Suprapubic skin (tissue), 4 donors: ENCODE results near the gene NDOR1. TPM values are rescaled to one million over a fixed set of nuclear protein-coding genes. Genes with fewer than 3 reads are reported as not detected.

ENCODE experiments used
- DNase-seq, 2 donors: peaks; one replicate each; pipeline ENCODE4 v3.0.0-alpha.2; 2019; ENCODE audit warnings: low spot score in 2 of 2
- H3K27ac ChIP-seq: fragments of 200-600 bp; sonication (generic); one replicate; pipeline ENCODE4 v1.5.1; 2019
- H3K27me3 ChIP-seq: fragments of 200-600 bp; sonication (generic); one replicate; pipeline ENCODE4 v1.5.1; 2019
- H3K36me3 ChIP-seq: fragments of 200-600 bp; sonication (generic); one replicate; pipeline ENCODE4 v1.5.1; 2019
- H3K4me1 ChIP-seq: fragments of 200-600 bp; sonication (generic); one replicate; pipeline ENCODE4 v1.5.1; 2019
- H3K4me3 ChIP-seq: fragments of 200-600 bp; sonication (generic); one replicate; pipeline ENCODE4 v1.5.1; 2019; ENCODE audit warnings: mild to moderate bottlenecking
- H3K9me3 ChIP-seq: fragments of 200-600 bp; sonication (generic); one replicate; pipeline ENCODE4 v1.5.1; 2019
- CTCF ChIP-seq, 2 donors: fragments of 200-600 bp in 1 of 2; fragments of 450-650 bp in 1 of 2; sonication (generic) in 1 of 2; IDR thresholded peaks; one replicate each; pipeline ENCODE4 v1.5.1; 2016 to 2019; ENCODE audit warnings: antibody characterized with exemption in 2 of 2, mild to moderate bottlenecking in 1 of 2, moderate library complexity in 1 of 2
- EP300 ChIP-seq: sonication (generic); formaldehyde crosslinking; IDR thresholded peaks from one replicate; pipeline ENCODE4 v1.6.1; 2017; ENCODE audit warnings: antibody characterized with exemption
- POLR2A ChIP-seq, 2 donors: fragments of 450-650 bp; IDR thresholded peaks; one replicate each; pipeline ENCODE4 v1.6.1; 2017; ENCODE audit warnings: antibody characterized with exemption in 2 of 2, mild to moderate bottlenecking in 2 of 2, moderate library complexity in 2 of 2
- POLR2AphosphoS5 ChIP-seq, 3 donors: sonication (generic); formaldehyde crosslinking; IDR thresholded peaks; one replicate each; pipeline ENCODE4 v1.6.1; 2017; ENCODE audit warnings: antibody characterized with exemption in 3 of 3
- WGBS: methylation state at CpG from one replicate; pipeline ENCODE4 v1.1.5; 2018; 5-methylcytosine and 5-hydroxymethylcytosine counted together
- total RNA-seq, 4 donors: library from RNA; depleted of rRNA; stranded (reverse); fragments of >200 nt; gene quantifications; one replicate each; pipeline ENCODE4 v1.1.0, GENCODE V29; 2016

Gene NDOR1
- total RNA-seq, 4 donors from 2014 or later, result 13.4 to 21.0 (median 20.6) TPM

DNA sequence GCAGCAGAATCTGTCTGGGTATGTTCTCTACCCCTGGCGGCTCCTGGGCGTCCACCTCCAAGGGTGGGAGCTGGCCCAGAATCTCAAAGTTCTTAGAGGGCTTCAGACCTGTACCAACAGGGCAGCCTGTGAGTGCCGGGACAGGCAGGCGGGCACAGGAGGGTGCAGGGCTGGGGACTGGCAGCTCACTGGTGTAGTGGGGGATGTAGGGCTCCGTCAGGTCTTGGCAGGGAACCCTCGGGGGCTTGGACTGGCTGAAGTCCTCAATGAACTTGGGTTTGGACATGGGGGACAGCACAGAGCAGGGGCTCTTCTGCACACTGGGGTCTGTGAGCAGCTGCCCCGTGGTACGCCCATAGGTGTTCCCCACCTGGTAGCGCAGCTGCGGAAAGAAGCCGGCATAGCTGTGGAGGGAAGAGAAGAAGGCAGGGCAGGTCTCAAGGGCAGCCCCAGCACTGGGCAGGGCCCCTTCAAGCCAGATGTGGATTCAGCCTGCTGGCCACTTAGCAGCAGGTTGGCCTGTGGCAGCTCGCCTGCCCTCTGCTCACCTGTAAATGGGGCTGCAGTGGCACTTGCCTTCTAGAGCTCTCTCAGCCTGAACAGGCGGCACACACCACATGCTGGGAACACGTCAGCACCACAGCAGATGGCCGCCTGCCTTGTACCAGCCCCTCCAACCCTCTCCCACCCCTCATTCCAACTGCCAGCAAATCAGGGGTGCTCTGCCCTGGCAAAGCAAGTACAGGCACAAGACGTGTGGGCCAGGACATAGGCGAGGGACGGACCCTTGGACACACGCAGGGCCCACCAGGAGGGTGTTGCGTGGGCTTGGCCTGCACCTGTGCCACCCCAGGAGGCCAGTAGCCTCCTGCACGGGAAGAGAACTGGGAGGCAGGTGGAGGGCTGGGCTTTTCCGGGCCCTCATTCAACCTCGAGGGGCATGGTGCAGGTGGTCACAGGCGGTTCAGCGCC, 40.2 kb downstream of the NDOR1 start:
- Histone ChIP-seq H3K4me1 (peaks cover 40% of the 10 kb centered on the region), H3K4me3 (no peak overlapping the region), H3K27me3 (no peaks in the 10 kb centered on the region), H3K27ac (no peak overlapping the region), H3K9me3 (no peaks in the 10 kb centered on the region), H3K36me3 (peaks cover 15% of the 10 kb centered on the region)
- TF ChIP-seq POLR2A (IDR thresholded peaks at IDR 0.05), result no peak
- no peak for TF ChIP-seq CTCF (IDR thresholded peaks at IDR 0.05)
- TF ChIP-seq EP300, result no peak
- TF ChIP-seq POLR2AphosphoS5 (IDR thresholded peaks at IDR 0.05), result no peak
- DNase-seq, result no peak
- whole genome bisulfite sequencing, result 81% methylated on average over 11 of the region's 25 CpGs

DNA sequence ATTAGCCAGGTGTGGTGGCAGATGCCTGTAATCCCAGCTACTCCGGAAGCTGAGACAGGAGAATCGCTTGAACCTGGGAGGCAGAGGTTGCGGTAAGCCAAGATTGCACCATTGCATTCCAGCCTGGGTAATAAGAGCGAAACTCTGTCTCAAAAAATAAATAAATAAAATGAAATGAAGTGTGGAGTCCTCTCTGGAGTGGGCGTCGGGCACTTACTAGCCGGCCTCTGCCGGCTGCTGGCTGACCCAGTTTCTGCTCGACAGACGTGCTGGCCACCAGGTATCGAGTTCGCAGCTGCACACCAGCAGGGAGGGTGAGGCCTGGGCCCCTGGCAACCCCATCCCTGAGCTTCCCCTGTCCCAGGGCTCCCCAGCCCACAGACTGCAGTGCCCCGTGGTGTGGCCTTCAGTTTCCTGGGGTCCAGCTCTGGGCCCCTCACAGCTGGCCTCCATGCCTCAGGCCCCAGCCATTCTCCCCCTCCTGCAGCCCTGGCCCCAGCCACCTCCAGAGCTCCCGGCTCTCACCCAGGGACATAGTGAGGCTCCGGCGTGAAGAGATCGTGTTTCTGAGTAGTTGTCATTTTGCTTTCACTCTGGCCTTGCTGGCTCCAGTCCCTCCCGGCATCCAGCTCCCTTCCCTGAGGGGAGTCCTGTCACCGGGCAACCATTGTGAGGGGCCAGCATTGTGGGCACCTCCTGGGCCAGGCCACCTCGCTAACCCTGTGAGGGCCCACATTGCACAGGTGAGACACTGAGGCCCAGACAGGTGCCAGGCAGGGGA, 41.8 kb downstream of the NDOR1 start:
- peaks cover 34% of the 10 kb centered on the region for H3K4me1 ChIP-seq
- no peak overlapping the region for H3K27ac ChIP-seq

DNA sequence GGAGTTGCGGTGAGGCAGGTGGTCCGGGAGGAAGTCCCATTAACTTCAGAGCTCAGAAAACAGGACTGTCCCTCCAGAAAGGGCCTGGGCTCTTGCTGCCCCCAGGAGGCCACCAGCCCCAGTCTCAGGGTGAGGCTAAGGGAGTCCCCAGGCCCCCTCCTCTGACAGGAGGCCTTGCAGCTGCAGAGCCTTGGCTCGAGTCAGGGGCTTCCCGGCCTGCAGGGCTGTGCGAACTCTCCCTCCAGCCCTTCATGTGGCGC, 42.3 kb downstream of the NDOR1 start:
- no peak overlapping the region for H3K27ac ChIP-seq
- DNase-seq, result no peak
- H3K4me3 ChIP-seq, result no peak overlapping the region
- peaks cover 5% of the 10 kb centered on the region for H3K36me3 ChIP-seq
- no peak for TF ChIP-seq POLR2A (IDR thresholded peaks at IDR 0.05)
- TF ChIP-seq CTCF (IDR thresholded peaks at IDR 0.05), result no peak
- no peak for TF ChIP-seq EP300
- TF ChIP-seq POLR2AphosphoS5 (IDR thresholded peaks at IDR 0.05), result no peak
- no peaks in the 10 kb centered on the region for H3K27me3 ChIP-seq
- peaks cover 29% of the 10 kb centered on the region for H3K4me1 ChIP-seq
- WGBS, result 100% methylated on average over 1 of the region's 6 CpGs
- H3K9me3 ChIP-seq, result no peaks in the 10 kb centered on the region

More for the DNA sequence above, 41.8 kb downstream of the NDOR1 start:
- no peaks in the 10 kb centered on the region for H3K9me3 ChIP-seq
- WGBS, result 88% methylated on average over 17 of the region's 20 CpGs
- no peaks in the 10 kb centered on the region for H3K27me3 ChIP-seq
- H3K4me3 ChIP-seq, result no peak overlapping the region
- DNase-seq, result no peak
- H3K36me3 ChIP-seq, result peaks cover 10% of the 10 kb centered on the region
- TF ChIP-seq POLR2A (IDR thresholded peaks at IDR 0.05), result no peak

DNA sequence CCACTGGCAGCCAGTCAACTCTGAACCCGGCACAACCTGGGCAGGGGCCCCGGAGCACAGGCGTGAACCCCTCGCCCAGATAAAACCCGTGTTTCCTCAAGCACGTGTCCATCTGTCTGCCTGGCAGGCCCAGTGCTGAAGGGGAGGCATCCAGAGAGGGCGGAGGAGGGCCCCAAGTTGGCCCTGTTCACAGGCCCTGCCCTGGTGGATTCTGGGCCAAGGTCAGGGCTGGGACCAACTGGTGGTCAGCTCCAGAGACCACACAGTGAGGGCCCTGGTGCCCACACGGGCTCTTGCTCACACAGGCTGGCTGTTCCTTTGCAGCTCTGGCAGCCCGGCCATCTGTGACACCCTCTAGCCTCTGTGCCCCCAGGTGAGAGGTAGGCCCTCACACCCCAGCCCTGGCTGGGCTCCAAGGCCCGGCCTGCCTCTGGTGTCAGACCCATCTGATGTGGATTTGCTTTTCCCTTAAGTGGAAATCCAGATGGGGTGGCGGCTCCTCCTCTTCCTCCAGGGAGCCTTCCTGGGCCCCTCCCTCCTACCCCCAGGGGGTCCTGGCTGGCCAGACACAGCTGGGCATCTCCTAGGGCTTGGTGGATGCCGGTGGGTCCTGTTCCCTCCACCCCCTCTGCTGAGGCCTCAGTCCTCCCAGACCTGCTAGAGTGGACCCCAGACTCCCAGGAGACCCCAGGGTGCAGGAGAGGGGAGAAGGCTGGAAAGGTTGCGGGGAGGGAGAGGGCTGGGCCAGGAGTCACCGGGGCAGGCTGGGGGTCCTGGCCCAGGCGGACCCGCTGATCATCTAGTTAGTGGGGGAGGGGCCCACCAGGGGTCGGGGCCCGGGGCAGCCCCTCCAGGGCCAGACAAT, 45.1 kb downstream of the NDOR1 start:
- Histone ChIP-seq H3K4me1 (peaks cover 15% of the 10 kb centered on the region), H3K36me3 (no peaks in the 10 kb centered on the region), H3K27me3 (no peaks in the 10 kb centered on the region), H3K9me3 (no peaks in the 10 kb centered on the region), H3K4me3 (no peak overlapping the region), H3K27ac (no peak overlapping the region)
- TF ChIP-seq POLR2A (IDR thresholded peaks at IDR 0.05), result no peak
- TF ChIP-seq POLR2AphosphoS5 (IDR thresholded peaks at IDR 0.05), result no peak
- TF ChIP-seq EP300, result no peak
- TF ChIP-seq CTCF (IDR thresholded peaks at IDR 0.05), result no peak
- WGBS, result 61% methylated on average over 5 of the region's 18 CpGs
- no peak for DNase-seq

DNA sequence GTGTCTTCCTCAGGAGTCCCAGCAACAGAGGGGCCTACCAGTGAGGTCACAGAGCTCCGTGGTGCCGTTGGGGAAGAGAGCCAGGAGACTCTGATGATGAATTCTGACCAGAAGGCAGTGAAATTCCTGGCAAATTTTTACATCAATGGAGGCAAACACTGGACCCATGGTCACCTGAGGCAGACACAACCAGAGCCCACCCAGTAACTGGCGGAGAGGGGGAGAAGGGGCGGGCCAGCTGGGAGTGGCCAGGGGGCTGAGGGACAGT, 45.6 kb downstream of the NDOR1 start, which contains the start of gene STPG3:
STPG3 (plus strand) TSS at position 93 of the 268 bp plus-strand sequence; CDS start at position 94, 1 bp downstream.
- Histone ChIP-seq H3K4me3 (no peak within 1 kb of the TSS), H3K36me3 (no peaks in the 10 kb centered on the region), H3K9me3 (no peaks in the 10 kb centered on the region), H3K4me1 (peaks cover 18% of the 10 kb centered on the region), H3K27me3 (no peaks in the 10 kb centered on the region), H3K27ac (no peak within 1 kb of the TSS)
- no peak for TF ChIP-seq POLR2AphosphoS5 (IDR thresholded peaks at IDR 0.05)
- TF ChIP-seq EP300, result no peak
- TF ChIP-seq POLR2A (IDR thresholded peaks at IDR 0.05), result no peak
- TF ChIP-seq CTCF (IDR thresholded peaks at IDR 0.05), result no peak
- DNase-seq, result no peak
- WGBS, result 62% methylated on average over 4 of the region's 4 CpGs
